IMR-90 (cell line): Measurements from ENCODE around the gene KDM2A. TPM values are rescaled to one million over a fixed set of nuclear protein-coding genes. Genes with fewer than 3 reads are reported as not detected.

Source experiments
- ATAC-seq: fragments of 200-7000 bp; cut with Tn5 transposase; 2 replicates; pipeline ENCODE4 v1.9.1; 2020; ENCODE audit warnings: low read depth, mild to moderate bottlenecking, moderate library complexity
- BruUV-seq: library from RNA; stranded (reverse); fragments of 400-500 nt; replicated peaks from 2 replicates; lab custom pipeline; 2021; lab: Mats Ljungman, UMichigan
- CTCF ChIA-PET: fragments of 300-600 bp; formaldehyde crosslinking; extraction: SDS; loops from one replicate; lab custom pipeline; 2021; ENCODE audit warnings: antibody characterized with exemption; lab: Yijun Ruan, JAX
- POLR2A ChIA-PET: fragments of 300-600 bp; sonication (Branson Sonifier 250); formaldehyde crosslinking; loops from one replicate; lab custom pipeline; 2022; ENCODE audit warnings: antibody characterized with exemption; ENCODE audit not compliant: unreplicated experiment; lab: Charles Lee
- DNase-seq: peaks from one replicate; pipeline ENCODE4 v3.0.0; 2013
- H2AFZ ChIP-seq: replicated peaks from 2 replicates; pipeline ENCODE3; 2013; ENCODE audit warnings: low read length, mild to moderate bottlenecking; ENCODE audit not compliant: poor library complexity
- H2AK5ac ChIP-seq: 2 replicates; pipeline ENCODE4 v1.6.1; 2013; ENCODE audit warnings: low read depth, low read length, inconsistent platforms
- H2AK9ac ChIP-seq: replicated peaks from 2 replicates; pipeline ENCODE3; 2013; ENCODE audit warnings: mild to moderate bottlenecking, low read depth, low read length, moderate library complexity; ENCODE audit not compliant: poor library complexity
- H2BK120ac ChIP-seq: 2 replicates; pipeline ENCODE4 v1.6.1; 2013; ENCODE audit warnings: low read depth, low read length, inconsistent platforms
- H2BK15ac ChIP-seq: 3 replicates; pipeline ENCODE4 v1.6.1; 2013; ENCODE audit warnings: low read depth, low read length, inconsistent platforms
- H2BK20ac ChIP-seq: 2 replicates; pipeline ENCODE4 v1.6.1; 2013; ENCODE audit warnings: low read depth, mild to moderate bottlenecking, inconsistent platforms, low read length, moderate library complexity
- H2BK5ac ChIP-seq: 2 replicates; pipeline ENCODE4 v1.6.1; 2013; ENCODE audit warnings: mild to moderate bottlenecking, low read depth, low read length, inconsistent platforms; ENCODE audit not compliant: poor library complexity, severe bottlenecking
- H3K14ac ChIP-seq: replicated peaks from 2 replicates; pipeline ENCODE4 v1.6.1; 2013; ENCODE audit warnings: low read depth, low read length, inconsistent platforms
- H3K18ac ChIP-seq: 2 replicates; pipeline ENCODE4 v1.6.1; 2013; ENCODE audit warnings: low read depth, low read length, control low read depth
- H3K23ac ChIP-seq: 2 replicates; pipeline ENCODE4 v1.6.1; 2013; ENCODE audit warnings: low read depth, low read length, inconsistent platforms
- H3K27ac ChIP-seq: 2 replicates; pipeline ENCODE4 v1.5.1; 2013; ENCODE audit warnings: mild to moderate bottlenecking, control low read depth, low read length; ENCODE audit not compliant: insufficient read depth
- H3K27me3 ChIP-seq: 2 replicates; pipeline ENCODE4 v1.6.1; 2013; ENCODE audit warnings: low read length; ENCODE audit not compliant: control insufficient read depth, insufficient read depth
- H3K36me3 ChIP-seq: 2 replicates; pipeline ENCODE4 v1.6.1; 2013; ENCODE audit warnings: low read length, mixed read lengths; ENCODE audit not compliant: control insufficient read depth, insufficient read depth
- H3K4ac ChIP-seq: 2 replicates; pipeline ENCODE4 v1.6.1; 2013; ENCODE audit warnings: low read depth, low read length, inconsistent platforms
- H3K4me1 ChIP-seq: 2 replicates; pipeline ENCODE4 v1.6.1; 2013; ENCODE audit warnings: low read length, mixed read lengths; ENCODE audit not compliant: control insufficient read depth, insufficient read depth
- H3K4me2 ChIP-seq: 2 replicates; pipeline ENCODE4 v1.6.1; 2013; ENCODE audit warnings: low read depth, mild to moderate bottlenecking, control low read depth, low read length, moderate library complexity
- H3K4me3 ChIP-seq: 2 replicates; pipeline ENCODE4 v1.5.1; 2013; ENCODE audit warnings: low read depth, mild to moderate bottlenecking, control low read depth, low read length, moderate library complexity; ENCODE audit not compliant: insufficient read depth
- H3K56ac ChIP-seq: 2 replicates; pipeline ENCODE4 v1.6.1; 2013; ENCODE audit warnings: low read length, inconsistent platforms; ENCODE audit not compliant: insufficient read depth; ENCODE audit errors: extremely low read depth
- H3K79me1 ChIP-seq, 2 experiments: 2 replicates each; pipeline ENCODE4 v1.6.1; 2013; ENCODE audit warnings: low read length in 2 of 2, inconsistent platforms in 1 of 2, low read depth in 1 of 2
- H3K9ac ChIP-seq: 2 replicates; pipeline ENCODE4 v1.6.1; 2013; ENCODE audit warnings: low read depth, low read length, control low read depth
- H3K9me1 ChIP-seq: 2 replicates; pipeline ENCODE4 v1.6.1; 2013; ENCODE audit warnings: low read length, inconsistent platforms; ENCODE audit not compliant: insufficient read depth
- H3K9me3 ChIP-seq: 2 replicates; pipeline ENCODE4 v1.6.1; 2013; ENCODE audit warnings: low read length; ENCODE audit not compliant: control insufficient read depth, insufficient read depth
- H4K20me1 ChIP-seq: 2 replicates; pipeline ENCODE4 v1.6.1; 2013; ENCODE audit warnings: low read length, inconsistent platforms; ENCODE audit not compliant: insufficient read depth
- H4K5ac ChIP-seq: 2 replicates; pipeline ENCODE4 v1.6.1; 2013; ENCODE audit warnings: mild to moderate bottlenecking, low read depth, low read length, control low read depth
- H4K8ac ChIP-seq, 2 experiments: 2 replicates each; pipeline ENCODE4 v1.6.1; 2013; ENCODE audit warnings: low read depth in 2 of 2, low read length in 2 of 2, control low read depth in 1 of 2, inconsistent platforms in 1 of 2
- H4K91ac ChIP-seq: 2 replicates; pipeline ENCODE4 v1.6.1; 2013; ENCODE audit warnings: low read depth, low read length, inconsistent platforms; ENCODE audit not compliant: insufficient read depth
- BHLHE40 ChIP-seq: fragments of 150-350 bp; IDR thresholded peaks from 2 replicates; pipeline ENCODE4 v1.6.1; 2016; ENCODE audit warnings: mild to moderate bottlenecking, low read depth, low read length
- CEBPB ChIP-seq: IDR thresholded peaks from 2 replicates; pipeline ENCODE4 v1.6.1; 2012; ENCODE audit warnings: low read depth, low read length, improper control_type of control experiment
- CHD1 ChIP-seq: IDR thresholded peaks from 2 replicates; pipeline ENCODE4 v1.6.1; 2012; ENCODE audit warnings: low read depth, low read length, improper control_type of control experiment
- CTCF ChIP-seq: conservative IDR thresholded peaks from 2 replicates; pipeline ENCODE4 v1.5.1; 2012; ENCODE audit warnings: mild to moderate bottlenecking, low read depth, low read length, improper control_type of control experiment
- ELK1 ChIP-seq: fragments of 150-350 bp; IDR thresholded peaks from 2 replicates; pipeline ENCODE4 v1.6.1; 2016; ENCODE audit warnings: low read depth, mild to moderate bottlenecking, low read length, moderate library complexity, borderline replicate concordance
- FOS ChIP-seq: fragments of 150-350 bp; IDR thresholded peaks from 2 replicates; pipeline ENCODE4 v1.6.1; 2016; ENCODE audit warnings: low read depth, low read length
- MAFK ChIP-seq: IDR thresholded peaks from 2 replicates; pipeline ENCODE4 v1.6.1; 2012; ENCODE audit warnings: low read depth, low read length, improper control_type of control experiment
- MAZ ChIP-seq: IDR thresholded peaks from 2 replicates; pipeline ENCODE4 v1.6.1; 2012; ENCODE audit warnings: low read depth, mild to moderate bottlenecking, low read length, improper control_type of control experiment, moderate library complexity, borderline replicate concordance
- MXI1 ChIP-seq: IDR thresholded peaks from 2 replicates; pipeline ENCODE4 v1.6.1; 2012; ENCODE audit warnings: low read depth, mild to moderate bottlenecking, low read length, moderate library complexity, borderline replicate concordance
- NFE2L2 ChIP-seq: fragments of 150-350 bp; IDR thresholded peaks from 2 replicates; pipeline ENCODE4 v1.6.1; 2016; ENCODE audit warnings: low read depth, mild to moderate bottlenecking, low read length
- POLR2A ChIP-seq: IDR thresholded peaks from 2 replicates; pipeline ENCODE4 v1.6.1; 2012; ENCODE audit warnings: mild to moderate bottlenecking, low read depth, low read length
- RAD21 ChIP-seq: IDR thresholded peaks from 2 replicates; pipeline ENCODE4 v1.6.1; 2012; ENCODE audit warnings: low read length, improper control_type of control experiment
- RCOR1 ChIP-seq: IDR thresholded peaks from 2 replicates; pipeline ENCODE4 v1.6.1; 2012; ENCODE audit warnings: mild to moderate bottlenecking, low read length, improper control_type of control experiment; ENCODE audit not compliant: insufficient replicate concordance
- RFX5 ChIP-seq: IDR thresholded peaks from 2 replicates; pipeline ENCODE4 v1.8.0; 2012; ENCODE audit warnings: low read depth, mild to moderate bottlenecking, low read length, moderate library complexity
- SMC3 ChIP-seq: fragments of 150-350 bp; IDR thresholded peaks from 2 replicates; pipeline ENCODE4 v1.6.1; 2016; ENCODE audit warnings: low read depth, mild to moderate bottlenecking, antibody characterized with exemption, low read length, moderate library complexity
- USF2 ChIP-seq: fragments of 150-350 bp; IDR thresholded peaks from 2 replicates; pipeline ENCODE4 v1.6.1; 2017; ENCODE audit warnings: mild to moderate bottlenecking, antibody characterized with exemption, low read length, low read depth
- WGBS, 2 experiments: methylation state at CpG; one replicate each; pipeline versions ENCODE4 v1.1.5 to v1.1.7; 2013; ENCODE audit warnings: missing lambda C conversion rate in 2 of 2; ENCODE audit not compliant: insufficient read length in 1 of 2; ENCODE audit errors: extremely low coverage in 2 of 2; 5-methylcytosine and 5-hydroxymethylcytosine counted together
- dilution Hi-C: fragments of 300-500 bp; cut with HindIII; formaldehyde crosslinking; loops from one replicate; pipeline ENCODE4 v1.14.3; 2018; ENCODE audit warnings: low sequenced_read_pairs; ENCODE audit not compliant: unreplicated experiment
- in situ Hi-C: fragments of 300-500 bp; cut with MboI; formaldehyde crosslinking; loops from 3 replicates; pipeline ENCODE4 v1.14.3; 2019; ENCODE audit warnings: low sequenced_read_pairs, inconsistent platforms, mixed read lengths
- intact Hi-C: fragments of 100-400 bp; cut with micrococcal nuclease; formaldehyde crosslinking; loops from 2 replicates; pipeline ENCODE4 v1.10.0; 2022
- polyA plus RNA-seq, 3 experiments: library from polyadenylated mRNA; depleted of rRNA; stranded (reverse); fragments of >200 nt; gene quantifications; 2 replicates each; pipeline ENCODE4 v1.2.3, GENCODE V29; 2012; ENCODE audit warnings: low replicate concordance in 1 of 3
- total RNA-seq: library from RNA; depleted of rRNA; stranded (reverse); fragments of >200 nt; gene quantifications from 2 replicates; pipeline ENCODE4 v1.2.3, GENCODE V29; 2012

Gene KDM2A
- total and polyA plus RNA-seq, 2 of the 4 experiments (the other 2 are of a cell fraction), result 26.7 to 42.6 TPM

GRCh38 chr11:67111261-67111660 is 7.8 kb upstream of the KDM2A start:
- no peak overlapping the region for H2AK5ac ChIP-seq
- ChIA-PET CTCF (interaction anchor here (0.6 kb wide), 1 partner anchor 85 kb away, joined by 7 read pairs; no protein-coding TSS in a partner anchor), POLR2A (no interaction called here)
- H3K18ac ChIP-seq, result no peak overlapping the region
- peak overlapping the region; percentile 11; the same call in 1 of the 2 replicates for H3K4me2 ChIP-seq
- intact Hi-C loops (no loop called here), in situ Hi-C loops (no loop called here), dilution Hi-C loops (no loop called here)
- BruUV-seq, result no TSS peak
- ATAC-seq (no peak; the same call in 1 of the 2 replicates), DNase-seq (peak; percentile 24)
- H4K20me1 ChIP-seq, result no peaks in the 10 kb centered on the region
- WGBS, 2 experiments, result no CpG with 5 or more reads among the region's 1 CpG
- H3K79me1 ChIP-seq, result no peaks in the 10 kb centered on the region
- H3K9ac ChIP-seq, result no peak overlapping the region
- H2BK5ac ChIP-seq, result no peak overlapping the region
- no peak overlapping the region for H2BK20ac ChIP-seq
- no peaks in the 10 kb centered on the region for H3K9me1 ChIP-seq
- no peaks in the 10 kb centered on the region for H3K36me3 ChIP-seq
- H3K27ac ChIP-seq, result no peak overlapping the region; the same call in 1 of the 2 replicates
- H2AFZ ChIP-seq, result no peak overlapping the region
- H3K14ac ChIP-seq, result no peak overlapping the region
- H3K4ac ChIP-seq, result no peak overlapping the region
- peaks cover 2% of the 10 kb centered on the region; the same call in 1 of the 2 replicates for H3K4me1 ChIP-seq
- H3K9me3 ChIP-seq, result no peaks in the 10 kb centered on the region
- TF ChIP-seq RCOR1, result no peak
- TF ChIP-seq FOS, result no peak
- no peak for TF ChIP-seq USF2
- no peak for TF ChIP-seq CTCF
- TF ChIP-seq NFE2L2, result no peak
- no peak for TF ChIP-seq BHLHE40
- no peak for TF ChIP-seq RAD21
- TF ChIP-seq POLR2A, result no peak
- TF ChIP-seq MXI1, result no peak
- TF ChIP-seq MAZ, result no peak
- TF ChIP-seq CEBPB, result no peak
- no peak for TF ChIP-seq RFX5
- no peak for TF ChIP-seq CHD1
- no peak for TF ChIP-seq ELK1
- TF ChIP-seq MAFK, result no peak
- TF ChIP-seq SMC3, result no peak
- H4K5ac ChIP-seq, result no peak overlapping the region
- H4K8ac ChIP-seq, result no peak overlapping the region
- H3K56ac ChIP-seq, result no peak overlapping the region
- H2AK9ac ChIP-seq, result no peak overlapping the region
- H2BK120ac ChIP-seq, result no peak overlapping the region
- peaks cover 4% of the 10 kb centered on the region; the same call in 1 of the 2 replicates for H3K27me3 ChIP-seq
- H4K91ac ChIP-seq, result no peak overlapping the region
- H3K23ac ChIP-seq, result no peak overlapping the region
- no peak overlapping the region for H2BK15ac ChIP-seq
- H3K4me3 ChIP-seq, result no peak overlapping the region
